ENCODE measurements around the gene DDX11. TPM values are rescaled to one million over a fixed set of nuclear protein-coding genes. Genes with fewer than 3 reads are reported as not detected.
"Not testable (repeated sequence)": the region's sequence is repeated elsewhere in the genome, so short reads cannot be mapped to it uniquely, and the experiment has no call there.

DDX11 gene
- total RNA-seq, 2 experiments from 2014 or later: 121 to 131 TPM

- CTCF ChIA-PET, H3K27me3 Mint-ChIP-seq, H3K4me1 Mint-ChIP-seq: not testable (repeated sequence)
These were observed 22.8 kb downstream of the DDX11 start for GRCh38 chr12:31096251-31097065.

GRCh38 chr12:31097819-31098218 is 24.2 kb downstream of the DDX11 start:
- H3K4me3 Mint-ChIP-seq, H3K27me3 Mint-ChIP-seq, H3K9me3 Mint-ChIP-seq, H3K4me1 Mint-ChIP-seq, H3K27ac Mint-ChIP-seq, CTCF ChIA-PET, POLR2A ChIA-PET, DNase-seq: not testable (repeated sequence)
- H3K36me3 Mint-ChIP-seq (ENCODE audit: low read depth): peaks cover 20% of the 10 kb centered on the region

More at GRCh38 chr12:31096251-31097065, 22.8 kb downstream of the DDX11 start:
- peaks cover 17% of the 10 kb centered on the region for H3K36me3 Mint-ChIP-seq (ENCODE audit: low read depth)
- H3K9me3 Mint-ChIP-seq, H3K27ac Mint-ChIP-seq, DNase-seq, POLR2A ChIA-PET, H3K4me3 Mint-ChIP-seq: not testable (repeated sequence)

GRCh38 chr12:31098363-31098762 is 24.7 kb downstream of the DDX11 start:
- peaks cover 20% of the 10 kb centered on the region for H3K36me3 Mint-ChIP-seq (ENCODE audit: low read depth)
- DNase-seq, H3K27ac Mint-ChIP-seq, CTCF ChIA-PET, H3K4me3 Mint-ChIP-seq, H3K4me1 Mint-ChIP-seq, H3K27me3 Mint-ChIP-seq, POLR2A ChIA-PET, H3K9me3 Mint-ChIP-seq: not testable (repeated sequence)

GRCh38 chr12:31098771-31099170 is 25.1 kb downstream of the DDX11 start:
- CTCF ChIA-PET, H3K4me3 Mint-ChIP-seq, DNase-seq, H3K9me3 Mint-ChIP-seq, H3K4me1 Mint-ChIP-seq, H3K27ac Mint-ChIP-seq, POLR2A ChIA-PET, H3K27me3 Mint-ChIP-seq: not testable (repeated sequence)
- H3K36me3 Mint-ChIP-seq (ENCODE audit: low read depth): peaks cover 24% of the 10 kb centered on the region

- POLR2A ChIA-PET, H3K4me3 Mint-ChIP-seq, H3K9me3 Mint-ChIP-seq, H3K4me1 Mint-ChIP-seq, H3K27me3 Mint-ChIP-seq, DNase-seq, CTCF ChIA-PET, H3K27ac Mint-ChIP-seq: not testable (repeated sequence)
- peaks cover 28% of the 10 kb centered on the region for H3K36me3 Mint-ChIP-seq (ENCODE audit: low read depth)
These were observed 25.8 kb downstream of the DDX11 start for GRCh38 chr12:31099434-31099833.

- H3K4me3 Mint-ChIP-seq, CTCF ChIA-PET, H3K27ac Mint-ChIP-seq, H3K9me3 Mint-ChIP-seq, POLR2A ChIA-PET, H3K27me3 Mint-ChIP-seq, H3K4me1 Mint-ChIP-seq, DNase-seq: not testable (repeated sequence)
- H3K36me3 Mint-ChIP-seq (ENCODE audit: low read depth): peaks cover 25% of the 10 kb centered on the region
These were observed 27.0 kb downstream of the DDX11 start for GRCh38 chr12:31100503-31101208.

GRCh38 chr12:31102125-31102524 is 28.5 kb downstream of the DDX11 start:
- H3K4me1 Mint-ChIP-seq, POLR2A ChIA-PET, H3K4me3 Mint-ChIP-seq, H3K27me3 Mint-ChIP-seq, DNase-seq, CTCF ChIA-PET, H3K27ac Mint-ChIP-seq, H3K9me3 Mint-ChIP-seq: not testable (repeated sequence)
- H3K36me3 Mint-ChIP-seq (ENCODE audit: low read depth): peaks cover 14% of the 10 kb centered on the region

GRCh38 chr12:31102596-31102995 is 28.9 kb downstream of the DDX11 start:
- H3K4me1 Mint-ChIP-seq, POLR2A ChIA-PET, DNase-seq, H3K27me3 Mint-ChIP-seq, H3K9me3 Mint-ChIP-seq, H3K27ac Mint-ChIP-seq, CTCF ChIA-PET, H3K4me3 Mint-ChIP-seq: not testable (repeated sequence)
- H3K36me3 Mint-ChIP-seq (ENCODE audit: low read depth): peaks cover 14% of the 10 kb centered on the region

GRCh38 chr12:31103561-31103975 is 29.9 kb downstream of the DDX11 start:
- POLR2A ChIA-PET, CTCF ChIA-PET, H3K27me3 Mint-ChIP-seq, H3K4me1 Mint-ChIP-seq, H3K4me3 Mint-ChIP-seq, H3K27ac Mint-ChIP-seq, H3K9me3 Mint-ChIP-seq, DNase-seq: not testable (repeated sequence)
- H3K36me3 Mint-ChIP-seq (ENCODE audit: low read depth): peaks cover 14% of the 10 kb centered on the region

- CTCF ChIA-PET, H3K27me3 Mint-ChIP-seq, H3K27ac Mint-ChIP-seq, H3K4me1 Mint-ChIP-seq, DNase-seq, POLR2A ChIA-PET, H3K9me3 Mint-ChIP-seq, H3K4me3 Mint-ChIP-seq: not testable (repeated sequence)
- H3K36me3 Mint-ChIP-seq (ENCODE audit: low read depth): peaks cover 11% of the 10 kb centered on the region
These were observed 30.6 kb downstream of the DDX11 start for GRCh38 chr12:31104220-31104619.

GRCh38 chr12:31104773-31105172 is 31.1 kb downstream of the DDX11 start:
- H3K27ac Mint-ChIP-seq, CTCF ChIA-PET, H3K4me1 Mint-ChIP-seq, H3K9me3 Mint-ChIP-seq, DNase-seq, H3K27me3 Mint-ChIP-seq, POLR2A ChIA-PET, H3K4me3 Mint-ChIP-seq: not testable (repeated sequence)
- peaks cover 11% of the 10 kb centered on the region for H3K36me3 Mint-ChIP-seq (ENCODE audit: low read depth)

GRCh38 chr12:31105668-31106067 is 32.0 kb downstream of the DDX11 start:
- no peaks in the 10 kb centered on the region for H3K4me1 Mint-ChIP-seq
- no peaks in the 10 kb centered on the region for H3K9me3 Mint-ChIP-seq
- H3K36me3 Mint-ChIP-seq (ENCODE audit: low read depth): peaks cover 11% of the 10 kb centered on the region
- POLR2A ChIA-PET: no interaction called here
- CTCF ChIA-PET: no interaction called here
- H3K27ac Mint-ChIP-seq: no peak overlapping the region
- H3K27me3 Mint-ChIP-seq: no peaks in the 10 kb centered on the region
- DNase-seq: no peak
- no peak overlapping the region for H3K4me3 Mint-ChIP-seq

GRCh38 chr12:31106101-31106803 is 32.6 kb downstream of the DDX11 start:
- Mint-ChIP-seq H3K36me3 (ENCODE audit: low read depth) (peaks cover 11% of the 10 kb centered on the region), H3K9me3 (no peaks in the 10 kb centered on the region), H3K4me3 (no peak overlapping the region), H3K27me3 (peaks cover 3% of the 10 kb centered on the region), H3K27ac (no peak overlapping the region), H3K4me1 (no peaks in the 10 kb centered on the region)
- ChIA-PET POLR2A (no interaction called here), CTCF (no interaction called here)
- no peak for DNase-seq

Measured in activated CD4-positive, alpha-beta memory T cell treated with anti-CD3 and anti-CD28 coated beads, Interleukin-2, amount 10 ng/mL, durations not matched to agents 7 days and 5 days (primary cell).